NCI-H1694 treated with DMSO at 0.1 percent for 48 hours (cell line): ENCODE results near the gene CAPN15.
"Not testable (repeated sequence)": the region's sequence is repeated elsewhere in the genome, so short reads cannot be mapped to it uniquely, and the experiment has no call there.

Source experiments
- DNase-seq: peaks from one replicate; lab custom pipeline; 2025; lab: John Stamatoyannopoulos, UW

Gene CAPN15

DNA sequence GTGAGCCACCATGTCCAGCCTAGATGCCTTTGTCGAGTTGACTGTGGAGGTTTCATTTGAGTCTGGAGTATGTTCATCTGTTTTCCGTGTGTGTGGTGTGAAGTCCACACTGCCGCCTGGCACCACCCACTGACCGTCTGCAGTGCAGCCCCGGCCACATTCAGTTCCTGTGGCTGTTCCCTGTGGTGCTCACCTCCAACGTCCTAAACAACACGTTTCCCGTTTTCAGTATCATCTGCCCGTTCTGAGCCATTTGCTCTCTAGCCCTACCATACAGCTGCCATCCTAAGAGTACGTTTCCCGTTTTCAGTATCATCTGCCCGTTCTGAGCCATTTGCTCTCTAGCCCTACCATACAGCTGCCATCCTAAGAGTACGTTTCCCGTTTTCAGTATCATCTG, 20.0 kb upstream of the CAPN15 start:
- DNase-seq: not testable (repeated sequence)

DNA sequence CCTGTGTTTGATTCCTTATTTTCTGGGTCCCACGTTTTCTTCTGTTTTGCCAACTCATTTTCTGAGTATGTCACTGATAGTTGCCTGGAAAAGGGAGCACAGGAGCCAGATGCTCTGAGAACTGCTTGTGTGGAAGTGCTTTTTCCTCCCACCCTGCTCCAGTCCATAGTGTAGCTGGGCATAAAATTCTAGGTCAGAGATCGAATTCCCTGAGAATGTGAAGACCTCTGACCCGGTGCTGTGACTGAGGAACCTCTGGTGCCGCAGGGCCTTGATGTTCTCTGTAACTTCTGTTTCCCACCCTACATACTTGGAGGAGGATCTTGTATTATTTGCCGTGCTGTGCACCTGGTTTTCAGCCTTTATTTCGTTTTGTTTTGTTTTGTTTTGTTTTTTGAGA, 19.5 kb upstream of the CAPN15 start:
- no peak for DNase-seq

DNA sequence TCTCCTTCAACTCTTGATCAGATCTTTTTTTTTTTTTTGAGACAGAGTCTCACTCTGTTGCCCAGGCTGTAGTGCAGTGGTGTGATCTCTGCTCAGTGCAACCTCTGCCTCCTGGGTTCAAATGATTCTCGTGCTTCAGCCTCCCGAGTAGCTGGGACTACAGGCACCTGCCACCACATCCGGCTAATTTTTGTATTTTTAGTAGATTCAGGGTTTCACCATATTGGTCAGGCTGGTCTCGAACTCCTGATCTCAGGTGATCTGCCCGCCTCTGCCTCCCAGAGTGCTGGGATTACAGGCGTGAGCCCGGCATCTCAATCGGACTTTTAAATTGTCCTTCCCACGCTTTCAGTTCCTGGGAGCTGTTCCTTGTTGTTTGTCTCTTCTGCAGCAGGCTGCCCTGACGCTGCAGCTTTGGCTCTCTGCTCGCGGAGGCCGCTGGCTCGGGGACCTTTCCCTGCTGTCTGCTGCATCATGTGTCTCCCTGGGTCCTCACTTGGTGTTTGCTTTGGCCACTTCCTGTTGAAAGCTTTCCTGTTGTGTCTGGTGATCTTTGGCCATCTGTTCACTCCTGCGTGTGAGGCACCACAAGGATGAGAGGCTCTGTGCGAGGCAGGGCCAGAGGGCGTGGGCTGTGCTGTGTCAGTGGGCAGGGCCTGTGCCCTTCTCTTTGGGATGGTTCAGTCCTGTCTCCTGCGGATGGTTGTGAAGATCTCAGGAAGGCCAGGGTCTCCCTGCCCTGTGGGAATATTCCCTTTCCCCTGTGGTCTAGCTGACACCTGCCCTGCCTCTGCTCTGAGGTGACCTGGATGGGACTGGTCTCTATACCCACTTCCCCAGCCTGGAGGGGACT, 18.4 kb upstream of the CAPN15 start:
- no peak for DNase-seq

DNA sequence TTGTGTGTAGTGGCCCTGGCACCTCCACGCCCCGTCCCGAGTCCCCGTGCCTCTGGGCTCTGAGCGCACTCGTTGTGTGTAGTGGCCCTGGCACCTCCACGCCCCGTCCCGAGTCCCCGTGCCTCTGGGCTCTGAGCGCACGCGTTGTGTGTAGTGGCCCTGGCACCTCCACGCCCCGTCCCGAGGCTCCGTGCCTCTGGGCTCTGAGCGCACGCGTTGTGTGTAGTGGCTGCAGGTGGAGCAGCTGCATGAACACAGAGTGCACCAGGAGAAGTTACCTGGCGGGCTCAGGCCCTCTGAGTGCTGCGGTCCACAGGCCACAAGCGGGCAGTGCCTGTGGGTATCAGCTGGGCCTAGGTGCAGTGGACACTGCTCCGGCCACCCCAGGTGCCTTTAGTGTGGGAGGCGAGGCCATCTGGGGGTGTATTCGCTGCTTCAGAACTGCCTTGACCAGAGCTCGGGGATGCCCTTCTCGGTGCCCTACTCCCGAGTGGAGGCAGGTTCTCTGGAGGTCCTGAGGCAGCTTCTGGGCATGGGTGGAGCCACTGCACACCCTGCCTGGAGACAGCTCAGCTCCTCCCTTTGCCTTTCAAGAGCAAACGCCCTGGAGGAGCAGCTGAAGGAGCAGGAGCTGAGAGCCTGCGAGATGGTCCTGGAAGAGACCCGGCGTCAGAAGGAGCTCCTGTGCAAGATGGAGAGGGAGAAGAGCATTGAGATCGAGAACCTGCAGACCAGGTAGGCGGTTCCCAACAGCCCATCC, 17.3 kb upstream of the CAPN15 start:
- DNase-seq: no peak

DNA sequence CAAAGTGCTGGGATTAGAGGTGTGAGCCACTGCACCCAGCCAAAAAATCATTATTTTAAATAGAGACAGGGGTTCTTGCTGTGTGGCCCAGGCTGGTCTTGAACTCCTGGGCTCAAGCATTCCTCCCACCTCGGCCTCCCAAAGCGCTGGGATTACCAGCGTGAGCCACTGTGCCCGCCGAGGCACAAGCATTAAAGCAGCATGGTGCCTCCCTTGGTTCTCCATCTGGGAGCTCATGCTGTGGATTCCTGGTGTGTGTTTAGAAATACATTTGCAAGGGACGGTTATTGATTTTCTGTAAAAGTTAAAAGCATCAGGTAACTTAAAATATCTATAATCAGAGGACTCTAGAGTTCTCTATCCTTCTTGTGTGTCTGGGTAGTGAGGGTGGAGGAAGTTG, 14.7 kb upstream of the CAPN15 start:
- no peak for DNase-seq

DNA sequence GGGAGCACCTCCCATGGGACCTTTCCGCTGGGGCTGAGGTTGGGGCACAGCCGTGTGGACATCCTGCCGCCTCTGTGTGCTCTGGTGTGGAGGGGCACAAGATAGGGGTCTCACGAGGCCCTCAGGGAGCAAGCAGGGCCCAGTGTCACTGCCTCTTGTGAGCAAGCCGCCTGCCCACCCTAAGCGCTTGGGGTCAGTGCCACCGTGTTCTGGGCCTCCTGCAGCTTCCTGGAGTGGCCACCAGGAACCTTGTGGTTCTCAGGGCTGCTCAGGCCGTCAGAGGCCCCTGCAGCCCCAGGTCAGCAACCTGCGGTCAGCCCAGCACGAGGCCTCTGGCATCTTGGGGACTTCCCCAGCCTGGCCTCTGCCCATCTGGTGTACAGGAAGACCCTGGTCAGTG, 13.6 kb upstream of the CAPN15 start:
- DNase-seq: no peak

DNA sequence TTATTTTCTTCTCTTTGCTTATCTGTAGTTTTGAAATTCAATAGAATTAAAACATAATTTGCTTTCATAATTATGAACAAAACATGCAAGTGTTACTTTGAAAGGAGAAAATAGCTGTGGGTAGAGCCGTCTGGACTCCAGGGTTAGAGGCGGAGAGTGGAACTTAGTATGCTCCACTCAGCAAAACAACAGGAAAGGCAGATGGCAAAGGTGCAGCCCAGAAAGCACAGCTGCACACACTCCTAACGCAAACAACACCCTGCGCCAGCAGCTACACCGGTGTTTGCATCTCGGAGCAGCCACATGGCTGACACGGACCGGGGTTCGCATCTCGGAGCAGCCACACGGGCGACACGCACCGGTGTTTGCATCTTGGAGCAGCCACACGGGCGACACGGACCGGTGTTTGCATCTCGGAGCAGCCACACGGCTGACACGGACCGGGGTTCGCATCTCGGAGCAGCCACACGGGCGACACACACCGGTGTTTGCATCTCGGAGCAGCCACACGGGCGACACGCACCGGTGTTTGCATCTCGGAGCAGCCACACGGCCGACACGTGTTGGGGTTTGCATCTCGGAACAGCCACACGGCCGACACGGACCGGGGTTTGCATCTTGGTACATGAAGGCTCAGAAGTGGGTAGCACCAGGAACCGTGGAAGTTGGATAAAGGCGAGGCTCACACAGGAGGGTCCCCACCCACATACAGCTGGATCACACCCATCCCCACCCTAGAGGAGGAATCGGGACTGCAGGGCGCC, 12.2 kb upstream of the CAPN15 start:
- DNase-seq: peak; percentile 40

DNA sequence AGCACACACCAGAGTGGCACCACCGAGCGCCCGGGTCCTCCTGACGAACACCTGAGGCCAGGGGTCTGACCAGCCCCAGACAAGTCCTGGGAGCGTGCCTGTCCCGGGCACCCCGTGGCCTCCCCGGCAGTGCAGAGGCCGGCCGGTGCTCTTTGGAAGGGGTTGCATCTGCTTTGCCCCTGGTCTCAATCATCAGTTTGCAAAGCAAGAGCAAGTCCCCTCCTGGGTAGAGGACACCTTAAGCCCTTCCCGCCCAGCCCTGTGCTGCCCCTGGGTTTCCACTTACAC, 11.6 kb upstream of the CAPN15 start:
- no peak for DNase-seq

DNA sequence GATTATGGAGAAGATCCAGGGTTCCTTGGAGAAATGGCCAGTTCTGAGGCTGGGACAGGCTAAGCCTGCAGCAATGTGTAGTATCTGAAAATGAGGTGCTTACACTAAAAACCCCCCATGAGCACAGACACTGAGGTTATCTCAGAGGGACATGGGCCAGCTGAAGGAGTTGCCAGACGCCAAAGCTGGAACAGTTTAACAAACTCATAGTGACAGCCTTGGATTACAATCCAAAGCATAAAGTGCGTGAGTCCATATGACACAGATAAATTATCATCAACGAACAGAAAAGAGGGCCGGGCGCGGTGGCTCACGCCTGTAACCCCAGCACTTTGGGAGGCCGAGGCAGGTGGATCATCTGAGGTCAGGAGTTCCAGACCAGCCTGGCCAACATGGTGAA, 11.2 kb upstream of the CAPN15 start:
- no peak for DNase-seq

DNA sequence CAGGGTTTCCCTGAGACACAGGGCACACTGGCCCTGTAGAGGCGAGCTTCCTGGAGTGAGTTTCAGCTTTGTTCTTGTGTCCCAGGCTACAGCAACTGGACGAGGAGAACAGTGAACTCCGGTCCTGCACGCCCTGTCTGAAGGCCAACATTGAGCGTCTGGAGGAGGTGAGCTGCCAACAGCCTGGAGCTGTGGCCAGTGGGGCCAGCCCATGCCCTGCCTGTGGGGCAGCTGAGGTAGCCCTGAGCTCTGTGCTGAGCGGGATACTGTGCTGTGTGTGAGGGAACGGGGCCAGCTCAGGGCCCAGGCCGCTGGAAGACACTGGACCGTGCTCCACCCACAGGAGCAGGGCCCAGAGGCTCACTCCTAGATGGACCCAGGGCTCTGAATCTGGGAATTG, 8.7 kb upstream of the CAPN15 start:
- no peak for DNase-seq

DNA sequence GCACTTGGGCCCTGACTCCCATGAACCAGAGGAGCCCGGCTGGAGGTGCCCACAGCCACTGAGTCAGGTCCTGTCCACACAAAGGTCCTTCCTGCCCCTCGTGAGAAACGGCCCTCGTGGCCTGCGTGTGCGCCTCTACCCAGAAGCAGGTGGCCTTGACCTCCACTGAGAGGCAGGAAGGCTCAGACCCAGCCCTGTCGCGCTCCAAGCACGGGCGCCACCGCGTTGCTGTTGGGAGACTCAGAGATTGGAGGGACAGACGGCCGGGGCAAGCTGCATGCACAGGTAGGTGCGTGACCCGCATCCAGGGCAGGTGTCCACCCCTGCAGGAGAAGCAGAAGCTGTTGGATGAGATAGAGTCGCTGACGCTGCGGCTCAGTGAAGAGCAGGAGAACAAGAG, 8.1 kb upstream of the CAPN15 start:
- no peak for DNase-seq

DNA sequence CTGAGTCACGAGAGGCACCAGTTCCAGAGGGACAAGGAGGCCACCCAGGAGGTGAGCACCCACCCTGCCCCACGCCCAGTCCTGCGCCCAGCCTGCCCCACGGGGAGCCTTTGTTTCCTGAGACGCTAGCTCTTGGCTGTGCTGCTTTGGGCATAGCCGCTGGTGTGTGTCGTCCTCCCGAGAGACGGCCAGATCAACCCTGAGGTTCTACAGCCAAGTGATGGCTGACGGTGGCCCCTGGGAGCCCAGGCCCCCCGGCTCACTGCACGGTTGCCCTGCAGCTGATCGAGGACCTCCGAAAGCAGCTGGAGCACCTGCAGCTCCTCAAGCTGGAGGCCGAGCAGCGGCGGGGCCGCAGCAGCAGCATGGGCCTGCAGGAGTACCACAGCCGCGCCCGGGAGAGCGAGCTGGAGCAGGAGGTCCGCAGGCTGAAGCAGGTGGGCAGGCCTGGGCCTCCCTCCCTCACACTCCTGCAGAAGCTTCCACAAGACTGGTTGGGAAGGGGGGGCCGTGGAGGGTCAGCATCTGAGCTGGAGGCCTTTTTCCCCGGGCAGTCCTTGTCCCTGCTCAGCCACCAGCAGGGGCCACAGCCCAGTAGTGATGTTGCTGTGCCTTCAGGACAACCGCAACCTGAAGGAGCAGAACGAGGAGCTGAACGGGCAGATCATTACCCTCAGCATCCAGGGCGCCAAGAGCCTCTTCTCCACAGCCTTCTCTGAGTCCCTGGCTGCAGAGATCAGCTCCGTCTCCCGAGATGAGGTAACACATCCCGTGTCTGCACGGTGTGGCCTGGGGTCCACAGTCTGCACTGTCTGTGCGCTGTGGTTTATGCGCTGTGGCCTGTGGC, 7.4 kb upstream of the CAPN15 start:
- DNase-seq: no peak

DNA sequence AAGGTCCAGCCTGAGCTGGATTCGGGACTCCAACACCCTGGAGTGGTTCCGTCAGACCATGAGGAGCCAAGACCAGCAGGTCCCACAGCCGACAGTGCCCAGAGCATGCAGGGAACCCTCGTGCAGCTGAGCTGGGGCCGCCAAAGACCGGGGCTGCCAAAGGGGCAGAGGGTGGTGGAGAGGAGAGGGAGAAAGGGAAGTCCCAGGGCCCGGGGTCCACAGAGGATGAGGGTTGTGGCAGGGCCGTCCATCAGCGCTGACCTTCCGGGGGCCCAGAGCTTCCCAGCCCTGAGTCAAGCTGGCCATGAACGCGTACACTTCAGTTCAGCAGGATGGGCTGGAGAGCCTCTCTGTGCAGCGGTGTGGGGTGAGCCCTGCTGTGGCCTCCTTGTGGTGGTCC, 6.7 kb upstream of the CAPN15 start:
- no peak for DNase-seq

DNA sequence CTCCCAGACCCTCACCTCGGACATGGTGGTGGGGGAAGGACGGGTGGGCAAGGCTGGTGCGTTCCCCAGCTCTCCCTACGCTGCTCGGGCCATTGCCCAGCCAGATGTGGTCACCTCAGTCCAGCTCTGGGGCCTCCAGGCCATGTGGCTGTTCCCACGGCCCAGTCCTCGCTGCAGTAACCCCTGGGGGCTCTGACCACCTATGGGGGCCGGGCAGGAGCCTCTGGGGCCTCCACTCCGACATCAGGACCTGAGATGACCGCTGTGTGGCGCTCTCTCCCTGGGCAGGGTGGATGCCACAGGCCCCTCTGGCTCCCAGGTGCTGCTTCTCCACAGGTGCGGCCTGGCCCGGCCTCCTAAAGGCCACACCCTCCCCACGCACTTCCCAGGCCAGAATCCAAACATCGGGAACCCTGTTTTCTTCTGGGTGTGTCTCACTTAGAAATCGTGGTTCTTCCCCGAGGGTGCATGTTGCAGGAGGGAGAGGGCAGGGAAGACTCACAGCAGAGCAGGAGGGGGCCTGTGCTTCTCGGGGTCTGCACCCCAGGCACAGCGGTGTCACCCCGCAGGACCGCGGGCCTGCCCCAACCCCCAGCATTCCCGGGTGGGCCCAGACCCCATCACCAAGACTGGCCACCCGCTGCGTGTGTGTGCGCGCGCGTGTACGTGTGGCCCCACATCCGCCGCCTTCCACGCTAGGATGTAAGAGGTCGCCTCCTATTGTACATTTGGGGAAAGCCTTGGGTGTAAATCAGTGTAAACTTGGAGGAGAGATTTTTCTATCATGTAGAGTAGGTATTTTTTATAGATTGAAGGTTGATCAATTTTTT, 5.9 kb upstream of the CAPN15 start:
- no peak for DNase-seq

DNA sequence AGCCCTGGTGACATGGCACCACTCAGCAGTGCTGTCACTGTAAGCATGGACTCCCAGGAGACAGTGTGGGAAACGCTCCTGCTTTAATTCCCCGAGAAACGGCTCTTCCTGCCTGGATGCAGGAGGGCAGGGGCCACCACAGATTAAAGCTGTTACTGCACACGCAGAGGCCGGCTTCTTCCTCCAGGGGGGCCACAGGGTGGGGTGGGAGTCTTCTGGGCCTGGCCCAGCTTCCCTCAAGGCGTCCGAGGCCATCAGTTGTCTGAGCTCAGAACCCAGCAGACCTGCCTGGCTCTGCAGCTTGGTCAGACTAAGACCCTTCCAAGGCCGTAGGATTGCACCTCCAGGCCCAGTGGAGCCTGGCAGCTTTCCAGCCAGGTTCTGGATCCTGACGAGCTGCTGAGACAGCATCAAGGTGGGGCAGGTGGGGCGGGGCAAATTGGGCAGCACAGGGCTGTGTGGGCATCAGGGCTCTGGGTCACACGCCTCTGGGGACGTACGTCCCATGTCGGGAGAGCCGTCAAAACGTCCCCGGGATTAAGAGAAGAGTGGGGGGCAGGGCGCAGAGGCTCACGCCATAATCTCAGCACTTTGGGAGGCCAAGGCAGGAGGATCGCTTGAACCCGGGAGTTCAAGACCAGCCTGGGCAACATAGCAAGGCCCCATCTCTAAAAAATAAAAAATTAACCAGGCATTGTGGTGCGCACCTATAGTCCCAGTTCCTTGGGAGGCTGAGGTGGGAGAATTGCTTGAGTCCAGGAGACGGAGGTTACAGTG, 5.0 kb upstream of the CAPN15 start:
- DNase-seq: no peak

DNA sequence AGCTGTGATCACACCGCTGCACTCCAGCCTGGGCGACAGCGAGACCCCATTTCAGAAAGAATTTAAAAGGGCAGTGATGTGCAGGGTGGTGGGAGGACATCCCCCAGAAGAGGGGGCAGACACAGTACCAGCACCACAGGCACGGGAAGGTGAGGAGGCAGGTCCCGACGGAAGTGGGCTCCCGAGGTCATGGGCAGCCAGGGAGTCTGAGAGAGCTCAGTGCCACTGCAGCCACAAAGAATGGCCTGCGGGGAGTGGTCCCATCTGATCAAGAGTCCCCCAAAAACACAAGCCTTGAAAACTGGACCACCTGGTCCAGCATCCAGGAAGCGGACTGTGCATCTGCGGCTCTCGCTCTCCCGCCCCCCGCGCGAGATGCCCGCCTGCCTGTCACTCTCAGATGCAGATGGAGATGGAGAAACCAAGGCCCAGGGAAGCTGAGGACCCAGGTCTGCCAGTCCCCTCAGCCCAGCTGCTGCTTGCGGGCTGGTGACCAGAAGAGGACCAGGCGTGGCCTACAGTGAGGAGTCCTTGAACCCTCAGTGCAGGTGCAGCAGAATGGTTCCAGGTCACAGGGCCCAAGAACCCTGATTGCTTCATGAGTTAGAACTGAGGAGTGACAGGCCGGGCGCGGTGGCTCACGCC, 4.3 kb upstream of the CAPN15 start:
- no peak for DNase-seq

DNA sequence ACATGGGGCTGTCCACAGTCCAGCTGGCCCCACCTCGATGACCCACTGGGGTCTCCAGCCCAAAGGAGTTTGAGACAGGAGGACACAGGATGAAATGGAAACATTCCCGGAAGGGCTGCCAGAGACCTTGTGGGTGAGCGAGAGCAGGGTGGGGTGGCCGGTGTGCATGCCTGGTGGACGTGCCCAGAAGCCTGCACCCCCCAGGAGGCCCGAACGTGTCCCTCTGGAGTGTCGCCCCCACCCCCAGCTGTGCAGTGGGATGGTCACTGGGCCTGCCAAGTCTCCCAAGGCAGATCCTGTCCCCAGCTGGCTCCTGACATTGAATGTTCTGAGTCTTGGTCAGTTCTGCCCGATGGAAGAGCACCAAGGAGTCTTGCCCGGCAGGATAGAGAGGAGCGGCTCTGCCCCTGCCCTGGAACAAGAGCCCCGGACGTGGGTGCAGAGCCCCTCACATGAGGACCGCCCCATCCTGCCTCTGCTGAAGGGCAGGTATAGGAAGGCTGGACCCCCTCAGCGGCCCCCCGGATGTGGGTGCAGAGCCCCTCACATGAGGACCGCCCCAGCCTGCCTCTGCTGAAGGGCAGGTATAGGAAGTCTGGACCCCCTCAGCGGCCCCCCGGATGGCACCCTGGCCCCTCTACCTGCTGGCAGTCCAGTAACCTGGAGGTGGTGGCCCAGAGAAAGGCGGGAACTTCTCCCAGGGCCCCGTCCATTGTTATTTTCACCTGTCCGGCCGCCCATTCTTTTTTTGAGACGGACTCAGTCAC, 3.1 kb upstream of the CAPN15 start:
- DNase-seq: no peak

DNA sequence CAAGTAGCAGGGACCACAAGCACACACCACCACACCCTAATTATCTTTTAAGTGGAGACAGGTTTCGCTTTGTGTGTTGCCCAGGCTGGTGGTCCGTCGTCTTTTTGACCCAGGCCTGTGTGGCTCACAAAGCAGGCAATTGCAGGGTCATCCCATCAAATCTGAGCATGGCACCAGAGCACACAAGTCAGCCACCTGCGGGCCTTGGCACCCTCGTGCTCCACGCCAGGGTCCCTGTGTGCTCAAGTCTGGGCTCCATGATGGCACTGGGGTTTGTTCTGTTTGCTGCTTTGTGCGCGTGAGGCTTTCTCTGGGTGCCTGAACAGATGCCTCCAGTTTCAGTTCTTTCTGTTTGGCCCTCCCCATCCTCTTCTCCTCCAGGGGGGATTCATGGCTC, 2.4 kb upstream of the CAPN15 start:
- no peak for DNase-seq

DNA sequence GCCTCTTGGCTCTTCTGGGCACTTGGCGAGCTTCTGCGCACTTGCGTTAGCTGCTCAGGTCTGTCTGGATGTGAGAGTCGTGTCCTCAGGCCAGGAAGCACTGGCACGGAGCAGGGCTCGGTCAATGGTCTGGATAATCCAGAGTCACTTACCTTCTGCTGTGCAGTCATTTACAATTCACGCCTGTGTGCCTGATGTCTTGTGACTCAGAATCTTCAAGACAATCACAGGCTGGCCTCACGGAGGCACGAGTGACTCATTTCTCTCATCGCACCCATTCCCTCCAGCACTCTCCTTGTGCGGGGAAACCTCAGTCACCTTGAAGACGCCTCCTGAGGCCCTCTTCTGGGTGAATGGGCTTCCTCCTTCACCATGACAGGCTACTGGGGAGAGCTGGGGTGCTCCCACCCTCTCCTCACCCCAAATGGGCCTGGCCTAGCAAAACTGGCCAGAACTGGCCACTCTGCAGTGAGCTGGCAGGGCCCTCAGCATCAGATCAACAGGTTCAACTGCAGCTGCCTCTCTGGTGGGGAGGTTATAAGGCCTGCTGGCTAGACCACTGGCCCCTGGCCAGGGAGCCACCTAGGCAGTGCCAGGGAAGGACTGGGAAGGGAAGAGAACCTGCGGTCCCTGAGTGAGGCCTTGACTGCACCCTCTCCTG, 1.9 kb upstream of the CAPN15 start:
- DNase-seq: no peak
